NCI-H1048 (cell line): ENCODE results near the gene FBXO40.

ENCODE experiments used
- DNase-seq: peaks from one replicate; lab custom pipeline; 2025; lab: John Stamatoyannopoulos, UW

Gene FBXO40

DNA sequence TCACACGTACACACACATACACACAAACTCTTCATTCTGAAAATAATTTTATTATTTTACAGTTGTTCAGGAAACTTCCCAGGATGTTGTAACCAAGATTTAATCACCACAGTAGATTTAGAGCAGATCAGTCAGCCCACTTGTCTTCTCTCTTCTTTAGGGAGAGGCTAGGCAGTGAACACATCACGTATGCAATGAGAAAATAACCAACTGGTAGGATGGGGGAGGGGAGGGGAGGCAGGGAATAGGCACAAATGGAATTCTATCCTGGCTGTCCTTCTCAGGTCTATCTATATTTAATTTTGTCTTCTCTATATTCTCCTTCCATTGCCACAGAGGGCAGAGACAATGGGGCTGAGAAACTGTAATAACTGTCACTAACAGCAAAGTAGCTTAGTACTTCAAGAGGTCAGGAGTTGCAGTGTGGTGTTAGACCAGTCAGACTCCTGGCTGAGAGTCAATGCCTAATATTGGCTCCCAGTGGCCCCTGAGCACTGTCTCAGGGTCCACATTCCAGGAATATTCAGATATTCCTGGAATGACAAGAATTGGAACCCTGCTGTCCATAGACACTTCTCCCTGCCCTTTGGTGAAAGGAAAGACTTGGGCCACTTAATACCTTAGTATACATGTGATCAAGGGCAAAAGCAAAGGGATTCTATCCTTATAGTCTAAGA lies 70.1 kb downstream of the FBXO40 start:
- no peak for DNase-seq

DNA sequence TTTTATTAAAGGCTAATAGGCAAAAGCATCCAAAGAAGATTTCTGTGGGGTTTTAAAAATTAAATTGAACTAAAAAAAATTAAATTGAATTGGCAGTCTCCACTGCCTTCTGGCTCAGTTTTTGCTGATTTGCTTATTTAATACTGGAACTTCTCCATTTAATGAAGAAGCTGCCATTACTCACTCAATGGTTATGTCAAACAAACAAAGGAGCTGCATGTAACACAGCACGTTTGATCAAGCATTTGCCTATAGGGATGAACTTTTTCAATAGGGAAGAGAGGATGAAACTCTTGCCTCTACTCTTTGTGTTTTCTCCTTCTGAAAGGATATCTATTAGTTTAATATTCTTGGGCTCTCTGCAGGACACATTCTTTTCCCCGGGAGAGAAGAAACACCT lies 72.3 kb downstream of the FBXO40 start:
- no peak for DNase-seq

DNA sequence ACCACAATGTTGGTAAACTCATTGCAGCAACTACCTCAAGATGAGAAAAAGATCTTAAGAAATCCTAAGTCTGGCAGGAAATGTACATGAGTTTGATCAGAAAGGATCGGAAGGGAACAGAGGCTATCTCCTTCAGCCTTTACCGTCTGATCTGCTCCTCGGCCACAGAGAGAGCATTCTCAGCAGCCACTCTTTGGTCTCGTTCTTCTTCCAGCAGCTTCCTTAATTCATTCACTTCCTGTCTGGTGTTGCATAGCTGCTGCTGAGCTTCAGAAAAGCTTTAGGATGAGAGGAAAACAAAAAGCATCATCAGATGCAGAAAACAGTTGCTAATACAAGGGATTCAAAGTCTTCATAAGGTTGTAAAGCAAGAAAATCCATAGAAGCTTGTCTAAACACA lies 74.2 kb downstream of the FBXO40 start:
- no peak for DNase-seq

DNA sequence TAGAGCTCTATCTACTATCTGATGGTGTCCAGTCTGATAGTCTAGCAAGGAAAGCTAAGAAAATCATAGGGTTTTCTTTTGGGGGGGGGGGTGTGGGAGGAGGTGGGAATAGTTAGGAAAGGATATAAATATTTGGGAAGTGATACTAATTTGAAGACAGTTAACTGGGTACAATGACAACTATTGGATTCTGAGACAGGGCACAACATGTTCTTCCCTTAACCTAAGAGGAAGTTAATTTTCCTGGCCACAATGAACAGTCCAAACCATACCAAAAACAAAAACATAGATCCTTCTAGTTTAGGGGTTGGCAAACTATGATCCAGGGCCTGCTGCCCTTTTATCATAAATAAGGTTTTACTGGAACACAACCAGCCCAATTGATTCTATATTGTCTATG lies 77.5 kb downstream of the FBXO40 start:
- no peak for DNase-seq

DNA sequence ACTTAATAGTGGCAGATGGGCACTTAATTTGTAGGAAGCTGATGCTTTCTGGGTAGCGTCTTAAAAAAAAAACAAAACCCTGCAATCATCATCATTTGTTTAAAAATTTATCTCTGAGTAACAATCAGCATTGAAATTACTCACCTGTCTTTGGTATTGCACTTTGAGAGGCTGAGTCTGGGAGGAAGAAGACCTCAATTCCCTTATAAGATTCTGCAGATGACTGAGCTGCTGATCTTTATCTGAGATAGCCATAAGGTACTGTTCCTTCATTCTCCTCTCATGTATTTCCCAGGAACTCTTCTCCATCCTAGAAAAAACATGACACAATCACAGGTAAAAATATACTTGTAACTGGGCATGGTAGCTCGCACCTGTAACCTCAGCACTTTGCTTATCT lies 84.0 kb downstream of the FBXO40 start:
- no peak for DNase-seq
